ENCODE measurements around the gene ATPAF1. TPM values are rescaled to one million over a fixed set of nuclear protein-coding genes. Genes with fewer than 3 reads are reported as not detected.

ATPAF1 gene
- total and polyA plus RNA-seq, 8 donors: 32.6 to 88.8 (median 39.3) TPM

DNA sequence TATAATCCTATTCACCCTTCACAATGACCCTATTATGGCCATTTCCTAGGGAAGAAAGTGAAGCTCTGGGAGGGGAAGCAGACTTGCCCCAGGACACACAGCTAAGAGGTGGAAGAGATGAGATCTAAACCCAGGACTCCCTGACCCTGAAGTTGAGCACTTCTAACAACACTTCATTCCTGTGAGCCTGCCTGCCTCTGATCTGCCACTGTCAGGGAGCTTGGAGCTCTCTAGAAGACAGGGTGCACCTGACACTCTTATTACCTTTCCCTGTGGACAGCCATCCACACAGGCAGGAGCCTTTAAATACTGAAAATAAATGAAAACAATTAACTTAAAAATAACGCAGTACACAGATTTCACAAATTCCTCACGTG, 64.7 kb downstream of the ATPAF1 start:
- WGBS, 5 donors: 0 to 3% (median 0%) methylated on average over 2 of the region's 2 CpGs
- peaks cover 6 to 11% (median 9%) of the 10 kb centered on the region in 4 donors for H3K36me3 ChIP-seq
- H3K9me3 ChIP-seq: no peaks in the 10 kb centered on the region
- H3K27ac ChIP-seq: peak overlapping the region; percentile 86 to 94 (median 88)
- DNase-seq: no peak
- intact Hi-C loops (cut with DNase I; ENCODE audit: low total_unique reads): no loop called here
- peak overlapping the region; percentile 65 to 87 (median 72) for H3K4me3 ChIP-seq
- peaks cover 30 to 71% (median 51%) of the 10 kb centered on the region in 4 donors for H3K4me1 ChIP-seq
- no peak for TF ChIP-seq POLR2AphosphoS5 (IDR thresholded peaks at IDR 0.05)
- TF ChIP-seq CTCF (IDR thresholded peaks at IDR 0.05): no peak
- no peak for TF ChIP-seq EP300 (IDR thresholded peaks at IDR 0.05)
- no peak for TF ChIP-seq POLR2A (IDR thresholded peaks at IDR 0.05)
- no peaks in the 10 kb centered on the region for H3K27me3 ChIP-seq

- Histone ChIP-seq H3K4me1 (peaks cover 30 to 68% (median 53%) of the 10 kb centered on the region in 4 donors), H3K4me3 (no peak overlapping the region), H3K9me3 (no peaks in the 10 kb centered on the region), H3K27me3 (no peaks in the 10 kb centered on the region), H3K36me3 (peaks cover 0 to 4% (median 0%) of the 10 kb centered on the region in 4 donors), H3K27ac (peak overlapping the region; percentile 25 to 39 (median 31))
- TF ChIP-seq POLR2A (IDR thresholded peaks at IDR 0.05): no peak
- no peak for TF ChIP-seq CTCF (IDR thresholded peaks at IDR 0.05)
- no peak for TF ChIP-seq POLR2AphosphoS5 (IDR thresholded peaks at IDR 0.05)
- no peak for TF ChIP-seq EP300 (IDR thresholded peaks at IDR 0.05)
- WGBS, 5 donors: 63 to 80% (median 67%) methylated on average over 3 of the region's 3 CpGs
- intact Hi-C loops (cut with DNase I; ENCODE audit: low total_unique reads): no loop called here
- DNase-seq: peak in 1 of 2 donors; percentile 70
Observed at GRCh38 chr1:46601257-46602007, 66.7 kb downstream of the ATPAF1 start.

GRCh38 chr1:46599059-46599970, 68.8 kb downstream of the ATPAF1 start:
- DNase-seq: no peak
- Histone ChIP-seq H3K9me3 (no peaks in the 10 kb centered on the region), H3K4me1 (peaks cover 25 to 70% (median 45%) of the 10 kb centered on the region in 4 donors), H3K36me3 (peaks cover 0 to 5% (median under 1%) of the 10 kb centered on the region in 4 donors), H3K27me3 (no peaks in the 10 kb centered on the region), H3K4me3 (no peak overlapping the region), H3K27ac (no peak overlapping the region)
- no peak for TF ChIP-seq EP300 (IDR thresholded peaks at IDR 0.05)
- TF ChIP-seq POLR2AphosphoS5 (IDR thresholded peaks at IDR 0.05): no peak
- TF ChIP-seq POLR2A (IDR thresholded peaks at IDR 0.05): no peak
- no peak for TF ChIP-seq CTCF (IDR thresholded peaks at IDR 0.05)
- intact Hi-C loops (cut with DNase I; ENCODE audit: low total_unique reads): no loop called here
- 79 to 83% (median 80%) methylated on average over 9 of the region's 9 CpGs for WGBS, 5 donors

- intact Hi-C loops (cut with DNase I; ENCODE audit: low total_unique reads): no loop called here
- peaks cover 7 to 52% (median 28%) of the 10 kb centered on the region in 4 donors for H3K4me1 ChIP-seq
- no peak for DNase-seq
- H3K27ac ChIP-seq: no peak overlapping the region
- H3K4me3 ChIP-seq: no peak overlapping the region
- H3K36me3 ChIP-seq: peaks cover 24 to 27% (median 25%) of the 10 kb centered on the region in 4 donors
- TF ChIP-seq POLR2A (IDR thresholded peaks at IDR 0.05) (no peak), POLR2AphosphoS5 (IDR thresholded peaks at IDR 0.05) (no peak)
- H3K27me3 ChIP-seq: no peaks in the 10 kb centered on the region
- no peaks in the 10 kb centered on the region for H3K9me3 ChIP-seq
- 92 to 98% (median 94%) methylated on average over 3 of the region's 3 CpGs for WGBS, 5 donors
Observed at GRCh38 chr1:46596846-46597245, 71.3 kb downstream of the ATPAF1 start.

All from stomach (tissue), 9 donors.